GM12878 (cell line): ENCODE results near the gene SLC2A1. TPM values are rescaled to one million over a fixed set of nuclear protein-coding genes. Genes with fewer than 3 reads are reported as not detected.

Source experiments
- ATAC-seq: fragments of 200-7000 bp; cut with Tn5 transposase; 3 replicates; pipeline ENCODE4 v1.9.1; 2020; ENCODE audit warnings: mild to moderate bottlenecking, moderate library complexity
- BruUV-seq: library from RNA; stranded (reverse); fragments of 400-500 nt; replicated peaks from 2 replicates; lab custom pipeline; 2021; lab: Mats Ljungman, UMichigan
- CTCF ChIA-PET: fragments of 300-600 bp; sonication (Branson Sonifier 250); formaldehyde crosslinking; extraction: SDS; loops from one replicate; lab custom pipeline; 2021; ENCODE audit warnings: inconsistent platforms; lab: Yijun Ruan, JAX
- POLR2A ChIA-PET: fragments of 350-600 bp; formaldehyde crosslinking; extraction: SDS; loops from one replicate; lab custom pipeline; 2021; ENCODE audit warnings: inconsistent platforms; lab: Charles Lee
- RAD21 ChIA-PET: fragments of 300-600 bp; sonication (Branson Sonifier 250); formaldehyde crosslinking; loops from one replicate; lab custom pipeline; 2023; ENCODE audit warnings: antibody characterized with exemption; ENCODE audit not compliant: unreplicated experiment; lab: Charles Lee
- SMC1A ChIA-PET: fragments of 300-600 bp; sonication (Branson Sonifier 250); formaldehyde crosslinking; loops from one replicate; lab custom pipeline; 2023; ENCODE audit not compliant: unreplicated experiment, uncharacterized antibody; lab: Charles Lee
- DNase-seq: peaks from one replicate; pipeline ENCODE4 v3.0.0-alpha.2; 2011; ENCODE audit warnings: low read depth, low spot score
- FAIRE-seq: peaks from 3 replicates; lab custom pipeline; 2011; peaks lifted over from hg19 to GRCh38; lab: Jason Lieb, UNC
- H2AFZ ChIP-seq: 2 replicates; pipeline ENCODE4 v1.6.0; 2011; ENCODE audit warnings: low read depth, low read length, control low read depth; ENCODE audit not compliant: control insufficient read depth
- H3K27ac ChIP-seq: 2 replicates; pipeline ENCODE4 v1.5.1; 2011; ENCODE audit warnings: control low read depth; ENCODE audit not compliant: control insufficient read depth, insufficient read depth
- H3K27me3 ChIP-seq, 2 experiments: replicated peaks in 1 of 2; 2 replicates each; pipeline versions ENCODE4 v1.6.0 to v1.6.1; 2011; ENCODE audit warnings: low read length in 1 of 2; ENCODE audit not compliant: control insufficient read depth in 2 of 2, insufficient read depth in 2 of 2
- H3K36me3 ChIP-seq, 2 experiments: 2 replicates each; pipeline ENCODE4 v1.5.1; 2011; ENCODE audit warnings: low read length in 1 of 2; ENCODE audit not compliant: control insufficient read depth in 2 of 2, insufficient read depth in 2 of 2
- H3K4me1 ChIP-seq: 2 replicates; pipeline ENCODE4 v1.6.1; 2011; ENCODE audit warnings: mild to moderate bottlenecking, low read length, moderate library complexity, mixed read lengths; ENCODE audit not compliant: control insufficient read depth, insufficient read depth
- H3K4me2 ChIP-seq: 2 replicates; pipeline ENCODE4 v1.6.0; 2011; ENCODE audit warnings: control low read depth; ENCODE audit not compliant: control insufficient read depth, insufficient read depth
- H3K4me3 ChIP-seq: fragments of 200-600 bp; sonication (generic); 2 replicates; pipeline ENCODE4 v1.5.1; 2016
- H3K79me2 ChIP-seq: 2 replicates; pipeline ENCODE4 v1.6.0; 2011; ENCODE audit warnings: low read length; ENCODE audit not compliant: control insufficient read depth, insufficient read depth
- H3K9ac ChIP-seq: 2 replicates; pipeline ENCODE4 v1.8.0; 2011; ENCODE audit warnings: low read length, control low read depth, mixed read lengths; ENCODE audit not compliant: control insufficient read depth, insufficient read depth
- H3K9me3 ChIP-seq: replicated peaks from 3 replicates; pipeline ENCODE4 v1.5.1; 2011; ENCODE audit warnings: mild to moderate bottlenecking, low read length; ENCODE audit not compliant: control insufficient read depth, insufficient read depth
- H4K20me1 ChIP-seq: 2 replicates; pipeline ENCODE4 v1.6.0; 2011; ENCODE audit not compliant: control insufficient read depth, insufficient read depth
- BMI1 ChIP-seq: fragments of 450-650 bp; IDR thresholded peaks from 2 replicates; pipeline ENCODE4 v1.6.1; 2016; ENCODE audit warnings: mild to moderate bottlenecking, moderate library complexity, borderline replicate concordance
- CBFB ChIP-seq: IDR thresholded peaks from 2 replicates; pipeline ENCODE4 v1.6.1; 2016; ENCODE audit warnings: antibody characterized with exemption, low read depth
- ETV6 ChIP-seq, 2 experiments: fragments of 450-650 bp in 1 of 2; IDR thresholded peaks in 1 of 2; conservative IDR thresholded peaks in 1 of 2; 2 replicates each; pipeline ENCODE4 v1.6.1; 2014; ENCODE audit warnings: antibody characterized with exemption in 1 of 2, borderline replicate concordance in 1 of 2, low read depth in 1 of 2, mild to moderate bottlenecking in 1 of 2, moderate library complexity in 1 of 2
- FOXK2 ChIP-seq: fragments of 450-650 bp; IDR thresholded peaks from 2 replicates; pipeline ENCODE4 v1.6.1; 2017; ENCODE audit warnings: mild to moderate bottlenecking, moderate library complexity
- RAD51 ChIP-seq: fragments of 450-650 bp; IDR thresholded peaks from 2 replicates; pipeline ENCODE4 v1.6.1; 2016; ENCODE audit warnings: moderate library complexity, mild to moderate bottlenecking, inconsistent platforms
- RELA ChIP-seq: fragments of 450-650 bp; IDR thresholded peaks from 2 replicates; pipeline ENCODE4 v1.8.0; 2014; ENCODE audit warnings: borderline replicate concordance; ENCODE audit not compliant: partially characterized antibody
- SMAD1 ChIP-seq: fragments of 450-650 bp; IDR thresholded peaks from 2 replicates; pipeline ENCODE4 v1.6.1; 2018; ENCODE audit warnings: mild to moderate bottlenecking, low read depth; ENCODE audit not compliant: partially characterized antibody
- whole genome bisulfite sequencing: methylation state at CpG from one replicate; pipeline ENCODE4 v1.1.6; 2016; ENCODE audit warnings: low lambda C conversion rate; ENCODE audit not compliant: insufficient replicate concordance, insufficient coverage; ENCODE audit errors: missing lambda C conversion rate; 5-methylcytosine and 5-hydroxymethylcytosine counted together
- in situ Hi-C: fragments of 300-500 bp; cut with MboI; formaldehyde crosslinking; loops from 9 replicates; pipeline ENCODE4 v1.14.3; 2018; ENCODE audit warnings: mixed read lengths
- intact Hi-C: fragments of 100-400 bp; cut with micrococcal nuclease; formaldehyde crosslinking; loops from one replicate; pipeline ENCODE4 v1.14.2; 2022; ENCODE audit not compliant: unreplicated experiment
- polyA plus RNA-seq, 11 experiments: library from polyadenylated mRNA; depleted of rRNA in 4 of 11; unstranded in 6 of 11; stranded (reverse) in 5 of 11; fragments of >200 nt; fragmentation: Nextera tagmentation in 4 of 11; fragmentation: Illumina TruSeq in 1 of 11; extraction: Ambion mirVana in 4 of 11; extraction: Trizol in 1 of 11; gene quantifications; 1 replicate in 1 of 11; 2 replicates in 10 of 11; pipeline versions ENCODE4 v1.2.1 to v1.2.3, GENCODE V29; 2011 to 2016; ENCODE audit warnings: inconsistent platforms in 2 of 11, missing spikeins in 2 of 11, low read depth in 1 of 11
- total RNA-seq, 4 experiments: library from RNA; depleted of rRNA in 3 of 4; stranded (reverse); fragments of >200 nt in 3 of 4; fragmentation: Illumina TruSeq in 1 of 4; extraction: Trizol in 1 of 4; gene quantifications; 2 replicates each; pipeline versions ENCODE4 v1.2.1 to v1.2.3, GENCODE V29; 2013 to 2021
- TF ChIP-seq, protein P1 (sequence below): fragments of 450-650 bp; IDR thresholded peaks from 2 replicates; pipeline ENCODE4 v1.6.1; 2016; ENCODE audit warnings: mild to moderate bottlenecking
- TF ChIP-seq, protein P2 (sequence below): fragments of 450-650 bp; formaldehyde crosslinking; IDR thresholded peaks from 2 replicates; pipeline ENCODE4 v1.4.0; 2022; ENCODE audit warnings: mild to moderate bottlenecking, moderate library complexity
- TF ChIP-seq, protein P3 (sequence below): fragments of 450-650 bp; IDR thresholded peaks from 2 replicates; pipeline ENCODE4 v1.6.1; 2017; ENCODE audit warnings: mild to moderate bottlenecking
- TF ChIP-seq, protein P4 (sequence below): IDR thresholded peaks from 2 replicates; pipeline ENCODE4 v1.6.1; 2011; ENCODE audit warnings: low read depth, mild to moderate bottlenecking, low read length, moderate library complexity, borderline replicate concordance; ENCODE audit errors: extremely low read depth
- TF ChIP-seq, protein P5 (sequence below): fragments of 450-650 bp; formaldehyde crosslinking; IDR thresholded peaks from 2 replicates; pipeline ENCODE4 v1.5.0; 2022; ENCODE audit warnings: mild to moderate bottlenecking, missing genetic modification characterization

Gene SLC2A1
- total and polyA plus RNA-seq, 10 of the 15 experiments (the other 5 are each of a cell fraction or from before 2014, with no cell fraction given): 5.7 to 66.0 (median 44.2) TPM

DNA sequence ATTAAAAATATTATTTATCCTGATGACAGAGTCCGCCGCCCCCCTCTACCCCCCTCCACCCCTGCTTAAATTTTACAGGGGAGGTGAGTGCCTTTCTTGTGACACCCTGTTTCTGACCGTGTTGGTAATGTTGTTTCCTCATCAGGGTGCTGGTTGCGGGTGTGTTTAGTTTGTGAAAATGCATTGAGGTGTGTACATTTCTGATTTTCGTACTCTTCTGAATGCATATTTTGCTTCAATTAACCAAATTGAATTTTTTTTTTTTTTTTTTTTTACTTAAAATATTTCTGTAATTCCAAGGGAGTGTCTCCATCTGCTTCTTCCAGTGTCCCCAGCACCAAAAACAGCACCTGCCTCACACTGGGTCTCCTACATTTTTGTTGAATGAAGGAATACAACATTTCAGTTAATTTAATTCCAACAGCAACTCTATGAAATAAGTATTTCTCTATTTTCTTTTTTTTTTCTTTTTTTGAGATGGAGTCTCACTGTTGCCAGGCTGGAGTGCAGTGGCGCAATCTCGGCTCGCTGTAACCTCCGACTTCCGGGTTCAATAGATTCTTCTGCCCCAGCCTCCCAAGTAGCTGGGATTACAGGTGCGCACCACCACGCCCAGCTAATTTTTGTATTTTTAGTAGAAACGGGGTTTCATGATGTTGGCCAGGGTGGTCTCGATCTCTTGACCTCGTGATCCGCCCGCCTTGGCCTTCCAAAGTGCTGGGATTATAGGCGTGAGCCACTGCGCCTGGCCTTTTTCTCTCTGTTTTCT is 5.6 kb upstream of the SLC2A1 start:
- in situ Hi-C loops (no loop called here), intact Hi-C loops (no loop called here)
- H3K9ac ChIP-seq: no peak overlapping the region
- WGBS: 93% methylated on average over 19 of the region's 19 CpGs
- H3K79me2 ChIP-seq: peaks cover 4% of the 10 kb centered on the region
- H3K9me3 ChIP-seq: no peaks in the 10 kb centered on the region
- ChIA-PET SMC1A (no interaction called here), CTCF (no interaction called here), RAD21 (no interaction called here), POLR2A (interaction anchor here (0.5 kb wide), 1 partner anchor 33 kb away, joined by 3 read pairs; no protein-coding TSS in a partner anchor)
- no peaks in the 10 kb centered on the region for H3K27me3 ChIP-seq
- ATAC-seq (no peak), FAIRE-seq (no peak), DNase-seq (no peak)
- no peaks in the 10 kb centered on the region for H4K20me1 ChIP-seq
- no peak overlapping the region for H3K4me3 ChIP-seq
- H3K4me1 ChIP-seq: peaks cover 25% of the 10 kb centered on the region
- no peaks in the 10 kb centered on the region for H3K36me3 ChIP-seq
- BruUV-seq: no TSS peak
- no peak overlapping the region for H3K4me2 ChIP-seq
- H2AFZ ChIP-seq: no peak overlapping the region
- H3K27ac ChIP-seq: no peak overlapping the region
- TF ChIP-seq ETV6 (conservative IDR thresholded peaks at IDR 0.05 in 1 of 2, IDR thresholded peaks at IDR 0.05 in 1 of 2; ENCODE audit: borderline replicate concordance in 1 of 2, low read depth in 1 of 2) (no peak), RAD51 (no peak), CBFB (no peak), BMI1 (no peak), RELA (no peak), FOXK2 (no peak), SMAD1 (no peak)
- TF ChIP-seq, protein P1, sequence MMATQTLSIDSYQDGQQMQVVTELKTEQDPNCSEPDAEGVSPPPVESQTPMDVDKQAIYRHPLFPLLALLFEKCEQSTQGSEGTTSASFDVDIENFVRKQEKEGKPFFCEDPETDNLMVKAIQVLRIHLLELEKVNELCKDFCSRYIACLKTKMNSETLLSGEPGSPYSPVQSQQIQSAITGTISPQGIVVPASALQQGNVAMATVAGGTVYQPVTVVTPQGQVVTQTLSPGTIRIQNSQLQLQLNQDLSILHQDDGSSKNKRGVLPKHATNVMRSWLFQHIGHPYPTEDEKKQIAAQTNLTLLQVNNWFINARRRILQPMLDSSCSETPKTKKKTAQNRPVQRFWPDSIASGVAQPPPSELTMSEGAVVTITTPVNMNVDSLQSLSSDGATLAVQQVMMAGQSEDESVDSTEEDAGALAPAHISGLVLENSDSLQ: no peak
- TF ChIP-seq, protein P2, sequence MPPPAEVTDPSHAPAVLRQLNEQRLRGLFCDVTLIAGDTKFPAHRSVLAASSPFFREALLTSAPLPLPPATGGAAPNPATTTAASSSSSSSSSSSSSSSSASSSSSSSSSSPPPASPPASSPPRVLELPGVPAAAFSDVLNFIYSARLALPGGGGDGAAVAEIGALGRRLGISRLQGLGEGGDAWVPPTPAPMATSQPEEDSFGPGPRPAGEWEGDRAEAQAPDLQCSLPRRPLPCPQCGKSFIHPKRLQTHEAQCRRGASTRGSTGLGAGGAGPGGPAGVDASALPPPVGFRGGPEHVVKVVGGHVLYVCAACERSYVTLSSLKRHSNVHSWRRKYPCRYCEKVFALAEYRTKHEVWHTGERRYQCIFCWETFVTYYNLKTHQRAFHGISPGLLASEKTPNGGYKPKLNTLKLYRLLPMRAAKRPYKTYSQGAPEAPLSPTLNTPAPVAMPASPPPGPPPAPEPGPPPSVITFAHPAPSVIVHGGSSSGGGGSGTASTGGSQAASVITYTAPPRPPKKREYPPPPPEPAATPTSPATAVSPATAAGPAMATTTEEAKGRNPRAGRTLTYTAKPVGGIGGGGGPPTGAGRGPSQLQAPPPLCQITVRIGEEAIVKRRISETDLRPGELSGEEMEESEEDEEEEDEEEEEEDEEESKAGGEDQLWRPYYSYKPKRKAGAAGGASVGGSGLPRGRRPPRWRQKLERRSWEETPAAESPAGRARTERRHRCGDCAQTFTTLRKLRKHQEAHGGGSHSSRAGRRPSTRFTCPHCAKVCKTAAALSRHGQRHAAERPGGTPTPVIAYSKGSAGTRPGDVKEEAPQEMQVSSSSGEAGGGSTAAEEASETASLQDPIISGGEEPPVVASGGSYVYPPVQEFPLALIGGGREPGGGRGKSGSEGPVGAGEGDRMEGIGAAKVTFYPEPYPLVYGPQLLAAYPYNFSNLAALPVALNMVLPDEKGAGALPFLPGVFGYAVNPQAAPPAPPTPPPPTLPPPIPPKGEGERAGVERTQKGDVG (CRISPR knock-in tag): no peak
- TF ChIP-seq, protein P3, sequence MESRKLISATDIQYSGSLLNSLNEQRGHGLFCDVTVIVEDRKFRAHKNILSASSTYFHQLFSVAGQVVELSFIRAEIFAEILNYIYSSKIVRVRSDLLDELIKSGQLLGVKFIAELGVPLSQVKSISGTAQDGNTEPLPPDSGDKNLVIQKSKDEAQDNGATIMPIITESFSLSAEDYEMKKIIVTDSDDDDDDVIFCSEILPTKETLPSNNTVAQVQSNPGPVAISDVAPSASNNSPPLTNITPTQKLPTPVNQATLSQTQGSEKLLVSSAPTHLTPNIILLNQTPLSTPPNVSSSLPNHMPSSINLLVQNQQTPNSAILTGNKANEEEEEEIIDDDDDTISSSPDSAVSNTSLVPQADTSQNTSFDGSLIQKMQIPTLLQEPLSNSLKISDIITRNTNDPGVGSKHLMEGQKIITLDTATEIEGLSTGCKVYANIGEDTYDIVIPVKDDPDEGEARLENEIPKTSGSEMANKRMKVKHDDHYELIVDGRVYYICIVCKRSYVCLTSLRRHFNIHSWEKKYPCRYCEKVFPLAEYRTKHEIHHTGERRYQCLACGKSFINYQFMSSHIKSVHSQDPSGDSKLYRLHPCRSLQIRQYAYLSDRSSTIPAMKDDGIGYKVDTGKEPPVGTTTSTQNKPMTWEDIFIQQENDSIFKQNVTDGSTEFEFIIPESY: no peak
- TF ChIP-seq, protein P4, sequence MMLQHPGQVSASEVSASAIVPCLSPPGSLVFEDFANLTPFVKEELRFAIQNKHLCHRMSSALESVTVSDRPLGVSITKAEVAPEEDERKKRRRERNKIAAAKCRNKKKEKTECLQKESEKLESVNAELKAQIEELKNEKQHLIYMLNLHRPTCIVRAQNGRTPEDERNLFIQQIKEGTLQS: no peak
- TF ChIP-seq, protein P5, sequence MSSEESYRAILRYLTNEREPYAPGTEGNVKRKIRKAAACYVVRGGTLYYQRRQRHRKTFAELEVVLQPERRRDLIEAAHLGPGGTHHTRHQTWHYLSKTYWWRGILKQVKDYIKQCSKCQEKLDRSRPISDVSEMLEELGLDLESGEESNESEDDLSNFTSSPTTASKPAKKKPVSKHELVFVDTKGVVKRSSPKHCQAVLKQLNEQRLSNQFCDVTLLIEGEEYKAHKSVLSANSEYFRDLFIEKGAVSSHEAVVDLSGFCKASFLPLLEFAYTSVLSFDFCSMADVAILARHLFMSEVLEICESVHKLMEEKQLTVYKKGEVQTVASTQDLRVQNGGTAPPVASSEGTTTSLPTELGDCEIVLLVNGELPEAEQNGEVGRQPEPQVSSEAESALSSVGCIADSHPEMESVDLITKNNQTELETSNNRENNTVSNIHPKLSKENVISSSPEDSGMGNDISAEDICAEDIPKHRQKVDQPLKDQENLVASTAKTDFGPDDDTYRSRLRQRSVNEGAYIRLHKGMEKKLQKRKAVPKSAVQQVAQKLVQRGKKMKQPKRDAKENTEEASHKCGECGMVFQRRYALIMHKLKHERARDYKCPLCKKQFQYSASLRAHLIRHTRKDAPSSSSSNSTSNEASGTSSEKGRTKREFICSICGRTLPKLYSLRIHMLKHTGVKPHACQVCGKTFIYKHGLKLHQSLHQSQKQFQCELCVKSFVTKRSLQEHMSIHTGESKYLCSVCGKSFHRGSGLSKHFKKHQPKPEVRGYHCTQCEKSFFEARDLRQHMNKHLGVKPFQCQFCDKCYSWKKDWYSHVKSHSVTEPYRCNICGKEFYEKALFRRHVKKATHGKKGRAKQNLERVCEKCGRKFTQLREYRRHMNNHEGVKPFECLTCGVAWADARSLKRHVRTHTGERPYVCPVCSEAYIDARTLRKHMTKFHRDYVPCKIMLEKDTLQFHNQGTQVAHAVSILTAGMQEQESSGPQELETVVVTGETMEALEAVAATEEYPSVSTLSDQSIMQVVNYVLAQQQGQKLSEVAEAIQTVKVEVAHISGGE (CRISPR knock-in tag): no peak
